Activated B cell treated with CpG ODN at 0.5 μM for 24 hours (primary cell): Measurements from ENCODE around the gene FLNA. TPM values are rescaled to one million over a fixed set of nuclear protein-coding genes. Genes with fewer than 3 reads are reported as not detected.

Experiments
- ATAC-seq: fragments of 200-7000 bp; cut with Tn5 transposase; one replicate; pipeline ENCODE4 v1.10.0; 2021; ENCODE audit warnings: low read depth, mild to moderate bottlenecking, moderate library complexity
- CTCF ChIA-PET: fragments of 350-600 bp; sonication (Branson Sonifier 250); formaldehyde crosslinking; loops from one replicate; lab custom pipeline; 2021; ENCODE audit warnings: antibody characterized with exemption; lab: Charles Lee
- POLR2A ChIA-PET: fragments of 350-600 bp; sonication (Branson Sonifier 250); formaldehyde crosslinking; loops from one replicate; lab custom pipeline; 2021; ENCODE audit warnings: antibody characterized with exemption; lab: Charles Lee
- DNase-seq: peaks from one replicate; pipeline ENCODE4 v3.0.0; 2022
- H3K27ac Mint-ChIP-seq: one replicate; pipeline ENCODE4 v1.8.0; 2020; ENCODE audit warnings: mixed read lengths
- H3K27me3 Mint-ChIP-seq: one replicate; pipeline ENCODE4 v1.8.0; 2021; ENCODE audit warnings: mixed read lengths
- H3K36me3 Mint-ChIP-seq: one replicate; pipeline ENCODE4 v1.8.0; 2021; ENCODE audit warnings: low read depth, mixed read lengths
- H3K4me1 Mint-ChIP-seq: one replicate; pipeline ENCODE4 v1.8.0; 2021; ENCODE audit warnings: mixed read lengths
- H3K4me3 Mint-ChIP-seq: one replicate; pipeline ENCODE4 v1.8.0; 2020; ENCODE audit warnings: mild to moderate bottlenecking, mixed read lengths
- H3K9me3 Mint-ChIP-seq: one replicate; pipeline ENCODE4 v1.8.0; 2020; ENCODE audit warnings: mixed read lengths
- CTCF ChIP-seq: fragments of 200-600 bp; IDR thresholded peaks from one replicate; pipeline ENCODE4 v1.8.0; 2022; ENCODE audit warnings: antibody characterized with exemption, mild to moderate bottlenecking
- intact Hi-C: fragments of 100-400 bp; cut with micrococcal nuclease; formaldehyde crosslinking; loops from one replicate; pipeline ENCODE4 v1.15.1; 2024
- total RNA-seq: library from RNA; stranded (reverse); gene quantifications from 2 replicates; pipeline ENCODE4 v1.2.3, GENCODE V29; 2022

Gene FLNA
- total RNA-seq, 1 donor from 2014 or later, result 679 TPM

DNA sequence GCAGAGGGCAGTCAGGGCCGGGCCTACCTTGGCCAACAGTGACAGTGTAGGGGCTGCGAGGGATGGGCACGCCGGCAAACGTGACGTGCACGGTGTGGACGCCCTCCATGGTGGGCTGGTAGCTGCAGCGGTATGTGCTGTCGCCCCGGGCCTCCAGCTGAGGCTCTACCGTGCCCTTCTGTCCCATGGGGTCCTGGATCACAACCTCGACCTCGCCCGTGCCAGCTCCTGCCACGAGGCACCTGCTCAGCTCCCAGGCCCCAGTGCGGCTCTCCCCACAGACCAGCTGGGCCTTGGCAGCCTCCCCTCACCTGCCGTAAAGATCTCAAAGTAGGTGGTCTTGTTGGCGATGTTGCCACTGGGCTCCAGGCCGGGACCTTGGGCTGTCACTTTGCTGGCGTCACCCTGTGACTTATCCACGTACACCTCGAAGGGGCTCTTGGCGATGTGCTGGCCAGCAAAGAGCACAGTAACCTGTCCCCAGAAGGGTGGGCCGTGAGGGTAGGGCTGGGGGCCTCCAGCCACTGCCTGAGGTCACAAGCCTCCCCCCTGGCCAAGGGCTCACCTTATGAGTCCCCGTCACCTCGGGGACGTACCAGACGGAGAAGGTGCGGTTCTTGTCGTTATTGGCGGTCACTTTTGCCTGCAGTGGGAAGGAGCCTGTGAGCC, 8.3 kb downstream of the FLNA start:
- POLR2A ChIA-PET, result interaction anchor here (0.9 to 5.2 kb wide), 2 partner anchors 13 to 16 kb away, joined by 3 to 56 read pairs; no protein-coding TSS in a partner anchor
- H3K4me3 Mint-ChIP-seq, result no peak overlapping the region
- intact Hi-C loops, result no loop called here
- H3K9me3 Mint-ChIP-seq, result no peaks in the 10 kb centered on the region
- no peaks in the 10 kb centered on the region for H3K27me3 Mint-ChIP-seq
- TF ChIP-seq CTCF, result no peak
- DNase-seq (no peak), ATAC-seq (no peak)
- H3K36me3 Mint-ChIP-seq, result peaks cover 40% of the 10 kb centered on the region
- H3K4me1 Mint-ChIP-seq, result peaks cover 12% of the 10 kb centered on the region
- CTCF ChIA-PET, result no interaction called here
- H3K27ac Mint-ChIP-seq, result no peak overlapping the region

- no peak for TF ChIP-seq CTCF
- H3K27ac Mint-ChIP-seq, result no peak overlapping the region
- DNase-seq (no peak), ATAC-seq (no peak)
- H3K36me3 Mint-ChIP-seq, result peaks cover 45% of the 10 kb centered on the region
- ChIA-PET POLR2A (interaction anchor here (0.9 kb wide), 1 partner anchor 12 kb away, joined by 3 read pairs; no protein-coding TSS in a partner anchor), CTCF (no interaction called here)
- no peaks in the 10 kb centered on the region for H3K27me3 Mint-ChIP-seq
- intact Hi-C loops, result no loop called here
- no peak overlapping the region for H3K4me3 Mint-ChIP-seq
- H3K9me3 Mint-ChIP-seq, result no peaks in the 10 kb centered on the region
- peaks cover 12% of the 10 kb centered on the region for H3K4me1 Mint-ChIP-seq
These were observed 9.3 kb downstream of the FLNA start for GRCh38 chrX:154365052-154365600.

DNA sequence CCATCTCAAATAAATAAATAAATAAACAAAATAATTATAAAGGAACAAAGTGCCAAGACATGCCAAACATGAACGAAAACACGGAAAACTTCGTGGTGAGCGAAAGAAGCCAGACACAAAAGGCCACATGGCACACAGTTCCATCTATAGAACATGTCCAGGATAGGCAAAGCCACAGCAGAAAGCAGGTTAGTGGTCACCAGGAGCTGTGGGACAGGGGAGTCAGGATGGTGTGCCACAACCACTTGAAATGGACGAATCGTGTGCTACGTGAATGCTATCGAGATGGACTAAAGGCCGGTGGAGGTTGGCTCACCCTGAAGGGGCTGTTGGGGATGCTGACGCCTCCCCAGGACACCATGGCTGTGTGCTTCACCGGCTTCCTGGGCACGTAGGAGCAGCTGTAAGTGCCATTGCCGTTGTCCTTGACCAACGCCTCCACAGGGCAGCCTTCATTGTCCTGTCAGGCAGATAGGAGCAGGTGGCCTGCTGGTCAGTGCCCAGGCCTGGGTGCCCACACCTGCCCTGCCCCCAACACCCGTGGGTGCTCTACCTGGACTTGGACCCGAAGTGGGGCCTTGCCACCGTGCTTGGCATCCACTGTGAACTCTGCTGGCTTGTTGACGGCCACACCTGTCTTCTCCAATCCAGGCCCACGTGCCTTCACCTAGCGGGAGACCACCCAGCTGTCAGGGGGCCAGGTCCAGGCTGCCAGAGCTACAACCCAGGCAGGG, 10.6 kb downstream of the FLNA start:
- DNase-seq, result no peak
- Mint-ChIP-seq H3K4me1 (peaks cover 12% of the 10 kb centered on the region), H3K4me3 (no peak overlapping the region), H3K36me3 (peaks cover 50% of the 10 kb centered on the region), H3K27ac (no peak overlapping the region), H3K27me3 (no peaks in the 10 kb centered on the region), H3K9me3 (no peaks in the 10 kb centered on the region)
- POLR2A ChIA-PET, result no interaction called here
- CTCF ChIA-PET, result no interaction called here
- ATAC-seq, result no peak
- intact Hi-C loops, result no loop called here
- no peak for TF ChIP-seq CTCF

DNA sequence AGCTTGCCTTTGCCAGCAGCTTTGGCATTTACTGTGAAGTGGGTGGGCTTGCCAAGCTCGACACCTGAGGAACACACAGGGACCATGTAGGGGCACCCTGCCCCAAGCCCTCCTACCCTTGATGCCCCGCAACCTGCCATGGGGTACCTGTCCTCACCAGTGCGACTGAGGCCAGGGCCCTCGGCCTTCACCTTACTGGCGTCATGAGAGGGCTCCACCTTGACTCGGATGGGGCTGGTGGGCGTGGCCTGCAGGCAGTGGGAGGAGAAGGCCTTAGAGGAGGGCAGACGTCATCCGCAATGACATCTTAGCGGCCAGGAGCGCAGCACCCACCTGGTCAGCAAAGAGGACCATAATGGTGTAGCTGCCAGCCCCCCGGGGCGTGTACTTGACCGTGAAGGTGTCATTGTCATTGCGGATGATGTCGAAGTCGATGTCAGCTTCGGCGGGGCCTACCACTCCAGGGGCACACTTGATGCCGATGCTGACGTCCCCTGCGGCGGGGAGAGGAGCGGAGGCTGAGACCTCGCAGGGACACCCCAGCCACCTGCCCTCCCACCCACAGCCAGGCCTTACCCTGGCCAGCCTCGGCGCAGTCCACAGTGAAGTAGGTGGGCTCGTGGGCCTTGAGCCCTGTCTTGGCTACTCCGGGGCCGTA, 12.2 kb downstream of the FLNA start:
- intact Hi-C loops, result no loop called here
- no peak for TF ChIP-seq CTCF
- no peak for ATAC-seq
- DNase-seq, result no peak
- Mint-ChIP-seq H3K27me3 (no peaks in the 10 kb centered on the region), H3K4me1 (peaks cover 3% of the 10 kb centered on the region), H3K9me3 (no peaks in the 10 kb centered on the region), H3K27ac (no peak overlapping the region), H3K4me3 (no peak overlapping the region), H3K36me3 (peaks cover 61% of the 10 kb centered on the region)
- POLR2A ChIA-PET, result interaction anchor here (1.2 kb wide), 1 partner anchor 15 kb away, joined by 11 read pairs; no protein-coding TSS in a partner anchor
- CTCF ChIA-PET, result no interaction called here
